LNCaP clone FGC (cell line): ENCODE results near the gene SMAD4.

Experiments
- DNase-seq: peaks from one replicate; pipeline ENCODE4 v3.0.0-alpha.2; 2011; ENCODE audit warnings: low read depth
- H3K4me3 ChIP-seq: 2 replicates; pipeline ENCODE4 v1.5.1; 2011; ENCODE audit warnings: mild to moderate bottlenecking, low read depth, low read length, control low read depth
- CTCF ChIP-seq: IDR thresholded peaks from 2 replicates; pipeline ENCODE4 v1.5.1; 2012; ENCODE audit warnings: mild to moderate bottlenecking; ENCODE audit not compliant: control insufficient read depth, insufficient read depth; ENCODE audit errors: extremely low read depth

SMAD4 gene

DNA sequence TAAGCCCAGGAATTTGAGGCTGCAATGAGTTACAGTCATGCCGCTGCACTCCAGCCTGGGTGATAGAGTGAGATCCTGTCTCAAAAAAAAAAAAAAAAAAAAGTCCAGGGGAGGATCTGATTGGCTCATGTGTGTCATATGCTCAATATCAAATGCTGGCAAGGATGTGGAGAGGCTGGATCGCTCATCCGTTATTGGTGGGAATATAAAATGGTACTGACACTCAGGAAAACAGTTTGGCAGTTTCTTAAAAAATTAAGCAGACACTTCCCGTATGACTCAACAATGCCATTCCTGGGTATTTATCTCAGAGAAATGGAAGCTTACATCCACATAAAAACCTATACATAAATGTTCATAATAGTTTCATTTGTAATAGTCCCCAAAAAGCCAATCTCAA is 98.5 kb downstream of the SMAD4 start:
- DNase-seq = no peak

GRCh38 chr18:51132256-51132935 is 102.4 kb downstream of the SMAD4 start:
- no peak for DNase-seq
- H3K4me3 ChIP-seq = no peak overlapping the region
- TF ChIP-seq CTCF = no peak

More for the DNA sequence above, 98.5 kb downstream of the SMAD4 start:
- TF ChIP-seq CTCF = no peak
- H3K4me3 ChIP-seq = no peak overlapping the region

- H3K4me3 ChIP-seq = no peak overlapping the region
- no peak for DNase-seq
- TF ChIP-seq CTCF = no peak
Measured at GRCh38 chr18:51133580-51134160, 103.7 kb downstream of the SMAD4 start.
